Hypothalamus (tissue), 51 donors: Measurements from ENCODE around the gene ANKFN1.

Experiments
- DNase-seq, 51 donors: peaks; one replicate each; lab custom pipeline; 2025; lab: John Stamatoyannopoulos, UW

ANKFN1 gene

DNA sequence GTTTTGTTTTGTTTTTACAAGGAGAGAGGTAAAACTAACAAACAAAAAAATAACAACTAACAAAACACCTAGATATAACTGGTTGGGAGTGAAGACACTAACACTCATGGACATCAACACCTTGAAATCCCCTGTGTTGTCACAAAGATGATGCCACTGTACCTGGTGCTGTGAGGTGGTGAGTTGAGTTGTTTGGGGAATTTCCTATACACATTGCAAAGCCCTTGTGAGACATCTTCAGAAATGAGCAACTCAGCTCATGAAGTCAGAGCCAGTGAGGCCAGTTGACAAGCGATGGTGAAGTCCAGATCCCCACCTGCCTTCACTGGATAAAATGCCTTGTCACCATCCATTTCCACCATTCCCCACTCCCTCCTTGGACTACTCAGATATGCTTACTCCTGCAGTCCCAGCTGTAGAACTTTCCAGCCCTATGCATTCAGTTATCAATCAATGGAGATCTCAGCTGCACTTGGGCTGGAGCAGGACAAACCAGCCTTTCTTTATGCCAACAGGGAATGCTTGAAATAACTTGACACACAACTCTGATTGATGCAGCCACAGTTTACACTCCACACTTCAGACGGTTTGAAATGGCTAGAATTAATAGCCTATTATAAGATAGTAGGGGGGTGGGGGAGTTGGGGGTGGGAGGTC lies 22.2 kb downstream of the ANKFN1 start:
- DNase-seq, result no peak

DNA sequence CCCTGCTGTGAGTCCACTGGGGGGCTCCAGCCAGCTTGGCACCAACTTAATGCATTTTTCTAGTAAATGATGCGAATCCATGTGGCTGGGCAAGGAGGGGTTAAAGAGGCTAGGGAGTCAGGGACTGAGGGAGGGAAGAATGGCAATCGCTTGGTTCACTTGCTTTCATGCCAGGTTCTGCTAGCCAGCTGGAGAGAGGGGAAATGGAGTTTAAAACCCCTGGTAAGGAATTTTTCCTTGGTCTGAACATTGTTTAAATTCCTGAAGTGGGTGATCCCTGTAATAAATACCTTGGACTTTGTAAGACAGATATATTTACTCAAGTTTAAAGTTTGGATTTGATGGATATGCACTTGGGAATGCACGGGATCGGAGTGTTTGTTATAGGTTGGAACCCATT lies 22.8 kb downstream of the ANKFN1 start:
- DNase-seq, result no peak

DNA sequence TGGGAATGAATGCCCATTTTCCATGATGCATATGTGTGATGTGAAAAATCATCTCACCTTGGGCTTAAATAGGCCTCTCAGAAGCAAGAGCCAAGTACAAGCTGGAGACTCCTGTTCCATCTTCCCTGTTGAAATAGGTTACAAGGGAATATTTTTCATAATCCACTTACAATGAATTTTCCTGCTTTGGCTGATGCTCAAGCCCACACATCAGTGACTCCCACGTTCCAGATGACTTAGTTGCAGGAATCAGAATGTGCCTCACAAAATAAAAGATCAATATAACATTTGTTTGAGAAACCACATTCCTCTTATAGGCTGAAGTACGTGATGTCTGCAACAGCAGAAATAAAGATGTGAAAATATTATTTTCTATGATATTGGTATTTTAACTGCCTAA lies 24.1 kb downstream of the ANKFN1 start:
- DNase-seq, result no peak

DNA sequence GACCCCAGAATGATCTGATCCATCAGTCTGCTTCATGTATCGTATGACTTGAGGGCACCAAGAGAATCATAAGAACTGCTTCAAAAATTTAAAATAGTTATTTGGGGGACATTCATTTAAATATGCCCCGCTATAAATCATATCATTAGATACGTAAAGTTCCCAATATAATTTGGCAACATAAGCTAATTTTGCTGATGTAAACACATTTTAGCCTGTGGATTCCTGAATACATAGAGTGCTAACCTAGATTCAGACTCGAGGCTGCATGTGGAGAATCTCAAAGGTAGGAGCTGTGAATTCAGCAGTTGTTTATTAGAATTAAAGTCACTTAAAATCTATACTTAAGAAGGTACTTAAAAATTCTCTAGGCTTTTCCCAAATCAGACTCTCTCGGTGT lies 24.9 kb downstream of the ANKFN1 start:
- DNase-seq, result no peak

DNA sequence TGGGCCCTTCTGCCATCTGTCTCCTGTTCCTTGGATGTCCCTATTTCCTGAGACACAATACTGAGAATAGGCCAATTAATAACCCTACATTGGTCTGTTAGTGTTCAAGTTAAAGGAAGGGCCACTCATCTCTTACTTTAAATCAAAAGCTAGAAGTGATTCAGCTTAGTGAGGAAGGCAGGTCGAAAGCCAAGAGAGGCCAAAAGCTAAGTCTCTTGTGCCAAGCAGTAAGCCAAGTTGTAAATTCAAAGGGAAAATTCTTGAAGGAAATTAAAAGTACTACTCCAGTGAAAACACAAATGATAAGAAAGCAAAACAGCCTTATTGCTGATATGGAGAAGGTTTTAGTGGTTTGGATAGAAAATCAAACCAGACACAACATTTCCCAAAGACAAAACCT lies 28.8 kb downstream of the ANKFN1 start:
- no peak for DNase-seq

DNA sequence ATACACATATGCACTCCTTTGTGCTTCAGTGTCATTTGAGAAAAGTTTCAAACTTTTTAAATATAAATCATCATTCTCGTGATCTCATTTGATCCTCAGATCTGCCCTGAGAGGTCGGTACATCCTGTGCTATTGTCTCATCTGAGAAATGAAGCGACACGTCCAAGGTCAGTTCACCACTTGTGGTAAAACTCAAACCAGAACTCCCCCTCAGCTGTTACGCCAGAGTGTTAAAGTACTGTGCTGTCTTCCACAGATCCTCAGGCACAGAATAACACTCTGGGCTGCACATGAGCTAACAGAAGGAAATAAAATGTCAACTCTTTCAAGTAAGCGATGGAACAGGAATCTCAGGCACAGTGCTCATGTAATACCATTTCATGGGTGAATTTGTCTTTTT lies 31.4 kb downstream of the ANKFN1 start:
- no peak for DNase-seq

DNA sequence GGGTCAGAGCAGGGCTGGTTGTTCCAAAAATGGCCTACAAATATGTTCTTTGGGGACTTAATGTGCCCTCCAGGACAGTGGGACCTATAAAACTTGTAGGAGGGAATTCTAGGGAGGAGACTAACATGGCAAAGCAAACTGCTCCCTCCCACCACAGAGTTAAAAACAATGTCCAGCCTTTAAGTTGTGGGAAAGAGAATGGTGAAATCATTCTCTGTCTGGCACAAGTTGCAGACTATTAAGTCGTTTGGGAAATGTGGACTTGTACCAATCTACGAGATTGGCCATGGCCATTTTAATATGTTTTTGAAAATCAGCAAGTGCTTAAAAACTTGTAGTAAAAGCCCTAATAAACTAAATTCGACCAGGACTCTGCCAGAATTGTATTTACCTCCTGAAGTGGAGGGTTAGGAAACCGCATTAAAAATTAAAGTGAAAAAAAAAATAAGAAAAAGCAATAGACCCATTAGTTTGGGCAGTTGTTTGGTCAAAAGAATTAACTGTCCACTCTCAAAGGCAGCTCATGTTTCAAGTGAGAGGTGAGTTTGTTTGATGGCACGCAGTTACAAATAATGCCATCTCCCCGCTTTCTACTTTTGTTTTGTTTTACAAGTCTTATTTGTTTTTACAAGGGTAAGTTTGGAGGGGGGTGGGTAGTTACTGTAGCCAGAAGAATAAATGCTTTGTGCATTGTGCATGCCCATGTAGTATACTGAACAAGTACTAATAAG lies 32.4 kb downstream of the ANKFN1 start:
- no peak for DNase-seq

DNA sequence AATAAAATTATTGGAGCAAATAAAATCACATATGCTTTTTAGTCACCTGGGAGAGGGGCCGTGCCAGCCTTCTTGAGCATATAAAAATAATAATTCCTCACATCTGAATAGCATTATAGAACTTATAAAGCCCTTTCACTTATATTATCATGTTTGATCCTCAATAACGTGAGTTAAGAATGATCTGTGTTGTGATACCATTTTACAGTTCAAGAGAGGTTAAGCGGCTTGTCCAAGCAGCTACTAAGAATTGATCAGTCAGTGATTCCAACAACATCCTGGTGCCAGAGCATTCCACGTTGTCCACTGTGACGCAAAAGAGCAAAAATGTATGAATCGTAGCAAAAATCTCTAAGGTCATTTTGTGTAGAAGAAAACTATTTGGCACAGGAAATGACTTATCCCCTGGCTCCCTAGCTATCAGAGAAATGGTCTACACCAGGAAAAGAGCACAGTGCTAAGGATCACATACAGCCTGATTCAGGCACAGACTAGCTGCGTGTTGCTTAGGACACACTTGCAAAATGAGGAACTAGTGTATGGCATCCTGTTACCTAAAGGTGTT lies 33.0 kb downstream of the ANKFN1 start:
- DNase-seq, result no peak

DNA sequence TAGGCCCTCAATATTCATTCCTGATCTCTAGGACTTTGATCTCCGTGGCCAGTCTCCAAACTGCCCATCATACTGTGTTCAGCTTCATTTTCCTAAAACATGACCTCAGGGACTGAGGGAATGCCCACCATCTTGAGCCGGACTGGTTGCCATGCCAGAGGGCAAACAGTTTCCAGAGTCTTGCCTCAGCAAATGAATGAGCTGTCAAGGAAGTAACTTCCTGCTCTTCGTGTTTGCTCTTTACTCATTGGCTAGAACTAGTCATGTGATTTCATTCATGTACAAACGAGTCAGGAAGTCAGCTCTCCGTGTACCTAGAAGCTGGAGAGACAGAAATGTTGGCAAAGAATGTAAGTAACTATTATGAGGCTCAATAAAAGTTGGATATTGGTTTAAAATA lies 50.2 kb downstream of the ANKFN1 start:
- no peak for DNase-seq

DNA sequence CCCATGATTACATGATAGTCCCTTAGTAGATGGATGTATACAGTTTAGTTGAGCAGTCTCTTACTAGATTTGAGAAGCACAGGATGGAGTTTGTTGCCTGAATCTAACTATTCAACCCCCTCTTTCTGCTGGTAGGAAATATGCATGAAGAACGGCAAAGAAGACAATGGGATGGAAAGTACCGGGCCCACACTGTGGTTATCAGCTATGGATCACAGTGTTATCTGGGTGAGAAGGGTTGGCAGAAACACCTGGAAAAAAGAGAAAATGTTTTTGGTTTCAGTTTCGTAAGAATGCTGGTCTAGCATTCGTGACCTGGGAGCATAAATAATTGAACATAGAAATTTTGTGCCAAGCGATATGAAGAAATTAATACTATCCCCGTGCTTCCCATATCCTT lies 53.1 kb downstream of the ANKFN1 start:
- no peak for DNase-seq

DNA sequence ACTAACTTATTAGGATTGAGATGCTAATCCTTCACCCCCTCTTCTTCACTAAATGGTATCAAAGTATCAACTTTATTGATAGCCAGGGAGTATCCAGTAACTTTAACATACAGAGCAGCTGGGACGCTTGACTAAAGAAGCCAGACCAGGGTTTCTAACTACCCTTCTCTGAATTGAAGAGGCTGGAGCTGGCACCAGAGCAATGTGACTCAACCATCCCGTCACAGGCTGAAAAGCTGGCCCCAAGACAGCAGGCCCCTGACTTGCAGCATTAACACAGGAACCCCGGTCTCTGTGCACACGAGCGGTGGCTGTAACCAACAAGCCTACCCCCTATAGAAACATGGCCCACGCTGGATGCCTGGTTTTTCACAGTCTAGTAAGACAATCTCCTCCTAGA lies 59.8 kb downstream of the ANKFN1 start:
- DNase-seq, result peak in 11 of 51 donors; percentile 0 to 24 (median 3)

DNA sequence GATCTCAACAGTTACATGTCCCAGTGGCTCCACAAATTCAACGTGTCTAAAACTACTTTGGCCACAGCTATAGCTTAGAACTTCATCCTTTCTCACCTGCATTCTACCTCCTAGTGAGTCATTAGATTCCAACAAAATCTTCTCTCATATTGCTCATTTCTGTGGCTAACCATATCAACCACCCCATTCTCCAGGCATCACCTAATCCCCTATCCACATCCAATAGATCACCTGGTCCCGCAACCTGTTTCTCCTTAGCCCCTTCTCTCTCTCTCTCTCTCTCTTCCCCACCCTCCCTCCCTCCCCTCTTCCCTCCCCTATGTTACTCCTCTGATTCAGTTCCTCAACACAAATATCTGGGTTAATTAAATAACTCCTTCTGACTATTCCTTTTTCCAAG lies 64.6 kb downstream of the ANKFN1 start:
- no peak for DNase-seq

DNA sequence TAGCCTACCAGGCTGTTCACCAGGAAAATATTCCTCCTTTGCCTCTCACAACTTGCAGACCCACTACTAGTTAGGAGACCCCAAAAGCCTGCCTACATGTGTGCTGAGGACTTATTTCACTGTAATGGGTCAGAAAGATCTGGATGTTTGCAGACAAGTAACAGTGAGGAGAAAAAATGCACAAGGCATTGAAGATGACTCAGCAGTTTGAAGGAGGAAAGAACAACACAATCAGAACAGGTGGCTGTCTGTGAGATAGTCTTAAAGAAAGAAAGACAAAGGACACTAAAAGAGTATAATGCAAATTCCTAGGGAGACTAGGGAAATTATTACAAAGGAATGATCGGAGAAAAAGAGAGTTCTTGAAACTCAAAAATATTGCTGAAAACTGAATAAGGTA lies 69.0 kb downstream of the ANKFN1 start:
- no peak for DNase-seq

DNA sequence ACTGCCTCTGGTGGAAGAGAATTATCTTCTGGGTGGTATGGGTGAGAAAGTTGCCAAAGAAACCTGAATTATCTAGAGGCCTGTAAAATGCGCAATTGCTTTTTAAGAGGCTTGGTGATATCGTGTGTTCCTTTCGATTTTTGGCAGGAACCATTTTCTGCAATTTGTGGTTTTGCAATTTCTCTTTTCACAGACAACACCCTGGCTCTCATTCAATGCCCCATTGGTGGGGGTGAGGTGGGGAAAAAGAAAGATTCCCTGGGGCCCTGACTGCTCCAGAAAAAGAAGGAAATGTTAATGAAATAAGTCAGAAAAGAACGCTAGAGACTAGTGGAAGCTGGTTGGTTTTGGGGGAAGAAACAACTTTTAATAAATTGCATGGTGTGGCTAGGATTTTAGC lies 77.4 kb downstream of the ANKFN1 start:
- peak in 4 of 51 donors; percentile 1 to 11 (median 4) for DNase-seq

DNA sequence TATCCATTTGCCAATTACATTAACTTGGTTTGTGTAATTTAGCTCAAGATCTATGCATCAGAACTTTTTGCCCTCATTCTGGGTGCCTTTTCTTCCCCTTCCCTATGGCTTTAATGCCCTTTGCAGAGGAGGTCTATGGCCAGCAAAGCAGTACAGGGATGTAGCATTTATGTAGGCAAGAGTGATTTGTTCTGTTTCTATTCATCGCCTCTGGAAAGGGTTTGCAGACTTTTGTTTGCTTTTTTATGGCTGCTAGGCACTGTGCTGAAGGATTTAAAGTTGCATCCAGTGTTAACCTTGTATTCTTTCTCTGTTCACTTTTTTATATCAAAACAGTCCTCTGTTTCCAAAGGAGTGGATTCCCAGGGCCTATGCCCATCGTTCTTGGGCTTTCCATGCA lies 78.0 kb downstream of the ANKFN1 start:
- no peak for DNase-seq

DNA sequence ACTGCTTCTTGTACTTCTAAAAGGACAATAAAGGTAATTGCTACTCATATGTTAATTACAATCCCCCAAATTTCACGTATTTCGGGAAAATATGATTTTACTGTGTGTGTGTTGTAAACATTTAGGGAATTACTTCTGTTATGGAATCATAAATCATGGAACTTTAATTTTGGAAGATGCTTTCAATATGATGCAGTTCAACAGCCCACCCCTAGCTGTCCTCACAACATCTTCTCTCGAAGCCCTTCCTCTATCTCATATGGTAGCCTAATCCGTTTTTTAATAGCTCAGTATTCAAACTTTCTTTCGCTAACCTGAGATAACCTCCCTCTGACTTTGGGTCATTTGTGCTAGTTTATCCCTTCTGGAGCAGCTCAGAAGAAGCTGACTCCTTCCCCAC lies 78.4 kb downstream of the ANKFN1 start:
- DNase-seq, result no peak

DNA sequence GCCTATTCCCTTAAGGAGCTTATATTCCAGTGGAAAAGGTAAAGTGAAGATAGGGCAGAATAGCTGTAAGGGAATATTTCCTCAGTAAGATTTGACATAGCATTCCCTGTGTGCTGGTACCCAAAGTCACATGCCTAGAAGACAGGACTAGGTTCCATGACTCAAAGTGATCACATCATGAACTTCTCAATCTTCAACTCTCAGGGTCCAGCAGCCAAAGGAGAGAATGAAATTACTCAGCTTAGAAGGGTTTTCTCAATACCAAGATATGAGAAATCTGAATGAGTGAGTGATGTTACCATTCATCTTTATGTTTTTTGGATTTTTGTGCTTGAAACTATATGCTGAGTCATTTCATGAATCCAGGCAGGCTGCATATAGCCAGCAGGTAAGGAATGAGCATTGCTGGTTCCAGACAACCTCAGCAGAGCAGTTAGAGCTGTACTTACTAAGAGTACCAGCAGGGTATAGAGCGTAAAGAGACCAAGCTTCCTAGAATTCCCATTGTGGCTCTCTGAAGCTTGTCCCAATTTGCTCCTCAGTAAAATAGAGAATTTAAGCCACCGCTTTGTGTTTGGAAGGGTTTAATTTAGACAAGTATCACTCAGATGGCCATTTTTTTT lies 91.1 kb downstream of the ANKFN1 start:
- no peak for DNase-seq

DNA sequence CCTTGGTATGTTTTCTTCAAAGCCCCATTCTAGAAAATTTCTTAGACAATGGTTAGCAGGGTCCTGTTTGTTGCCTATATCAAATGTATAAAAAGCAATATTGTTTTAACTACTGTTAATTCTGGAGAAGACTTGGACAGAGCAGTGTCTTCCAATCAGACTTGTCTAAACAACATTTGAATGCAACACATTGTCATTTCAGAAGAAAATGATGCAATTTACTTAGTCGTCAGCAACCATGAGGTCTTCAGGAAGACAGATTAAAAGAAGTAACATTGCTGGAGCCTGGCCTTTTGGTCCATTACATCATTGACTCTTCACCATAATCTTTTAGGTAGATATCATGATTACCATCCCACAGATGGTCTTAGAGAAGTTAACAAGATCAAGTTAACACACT lies 94.5 kb downstream of the ANKFN1 start:
- DNase-seq, result no peak

DNA sequence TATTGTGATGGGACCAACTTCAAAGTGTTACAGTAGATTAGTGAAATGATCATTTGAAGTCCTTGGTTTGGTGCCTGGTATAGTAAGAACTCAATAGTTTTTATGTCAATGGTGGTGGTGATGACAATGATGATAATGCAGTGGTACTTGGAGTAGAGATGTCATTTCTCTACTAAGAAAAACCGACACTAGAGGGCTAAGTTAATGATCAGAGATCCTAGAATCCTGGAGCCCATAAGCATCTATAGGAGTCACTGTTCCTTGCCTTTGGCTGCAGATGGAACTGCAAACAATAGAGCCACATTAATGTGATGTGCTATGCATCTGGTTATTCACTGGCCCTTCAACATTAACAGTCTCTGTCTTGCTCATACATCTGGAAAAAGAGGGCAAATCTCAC lies 103.8 kb downstream of the ANKFN1 start:
- DNase-seq, result no peak

DNA sequence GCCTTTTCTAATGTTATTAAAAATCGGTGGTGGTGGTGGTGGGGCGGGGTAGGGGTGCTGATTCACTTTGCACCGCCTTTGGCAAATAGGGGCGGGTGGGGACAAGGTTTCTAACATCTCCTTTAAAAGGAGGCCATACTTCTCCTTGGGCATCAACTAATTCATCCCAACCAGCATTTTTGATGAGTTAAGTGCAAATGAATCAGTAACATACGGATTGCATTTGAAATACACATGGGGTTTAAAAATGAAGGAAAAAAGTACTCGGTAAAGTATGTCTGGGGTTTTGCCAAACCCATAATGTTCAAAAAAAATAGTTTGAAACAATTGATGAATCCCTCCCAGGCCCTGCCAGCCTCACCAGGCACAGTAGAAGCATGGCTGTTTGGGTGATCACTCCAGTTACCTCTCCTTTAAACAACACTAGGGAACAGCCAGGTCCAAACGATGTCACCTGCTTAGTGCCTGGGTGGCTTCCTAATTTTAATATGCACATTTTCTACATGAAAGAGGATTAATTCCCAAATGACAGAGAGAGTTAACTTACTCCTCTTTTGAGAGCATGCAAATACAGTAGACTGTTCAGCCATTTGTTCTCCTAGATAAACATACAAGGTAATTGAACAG lies 107.2 kb downstream of the ANKFN1 start:
- DNase-seq, result no peak

DNA sequence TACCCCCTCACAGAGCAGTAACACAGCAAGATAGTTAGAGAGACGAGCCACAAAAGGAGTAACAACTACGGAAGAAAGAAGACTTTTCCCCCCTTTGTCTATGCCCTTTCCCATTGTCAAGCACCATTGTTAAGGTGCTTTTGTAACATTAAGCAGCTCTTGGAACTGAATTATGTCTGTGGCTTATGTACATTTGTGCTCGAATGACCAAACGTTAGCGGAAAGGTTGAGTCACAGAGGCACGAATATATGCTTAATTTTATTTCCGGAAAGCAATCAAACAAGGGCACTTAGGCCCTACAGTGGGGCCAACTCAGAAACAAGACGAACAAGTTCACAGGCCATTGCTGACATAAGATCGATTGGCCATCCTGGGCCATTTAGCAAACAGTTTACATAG lies 109.5 kb downstream of the ANKFN1 start:
- no peak for DNase-seq
